SK-MEL-5 (cell line): ENCODE results near the gene PKP3. TPM values are rescaled to one million over a fixed set of nuclear protein-coding genes. Genes with fewer than 3 reads are reported as not detected.
"Not testable (repeated sequence)": the region's sequence is repeated elsewhere in the genome, so short reads cannot be mapped to it uniquely, and the experiment has no call there.

ENCODE experiments used
- DNase-seq: peaks from one replicate; pipeline ENCODE4 v3.0.0-alpha.2; 2016; ENCODE audit warnings: low read depth, low spot score
- in situ Hi-C: cut with HindIII; loops from 2 replicates; pipeline ENCODE4 v1.10.0; 2016; ENCODE audit warnings: low sequenced_read_pairs, high pct_unique_total_duplicates, low pct_unique_long_range_greater_than_20kb
- total RNA-seq: library from RNA; depleted of rRNA; stranded (reverse); fragments of >200 nt; shearing (Covaris generic); gene quantifications from 2 replicates; pipeline ENCODE4 v1.2.3, GENCODE V29; 2014

Gene PKP3
- total RNA-seq, 1 experiment from 2014 or later = not detected

- no peak for DNase-seq
- in situ Hi-C loops = no loop called here
These were observed 21.6 kb downstream of the PKP3 start for GRCh38 chr11:415640-416041.

GRCh38 chr11:416051-416756, 22.2 kb downstream of the PKP3 start:
- DNase-seq = no peak
- in situ Hi-C loops = no loop called here

- DNase-seq = no peak
- in situ Hi-C loops = no loop called here
These were observed 23.0 kb downstream of the PKP3 start for GRCh38 chr11:416757-417621.

- no peak for DNase-seq
- in situ Hi-C loops = no loop called here
These were observed 23.8 kb downstream of the PKP3 start for GRCh38 chr11:417652-418342.

- in situ Hi-C loops = no loop called here
- DNase-seq = no peak
These were observed 24.6 kb downstream of the PKP3 start for GRCh38 chr11:418343-419247.

GRCh38 chr11:419248-420005, 25.4 kb downstream of the PKP3 start:
- in situ Hi-C loops = no loop called here
- DNase-seq = no peak

- in situ Hi-C loops = no loop called here
- DNase-seq = no peak
These were observed 26.3 kb downstream of the PKP3 start for GRCh38 chr11:420054-420910.

GRCh38 chr11:420911-421321, 26.9 kb downstream of the PKP3 start:
- in situ Hi-C loops = no loop called here
- DNase-seq = no peak

GRCh38 chr11:422249-422656, 28.2 kb downstream of the PKP3 start:
- in situ Hi-C loops = no loop called here
- no peak for DNase-seq

GRCh38 chr11:424232-424631, 30.2 kb downstream of the PKP3 start:
- in situ Hi-C loops = no loop called here
- no peak for DNase-seq

- in situ Hi-C loops, DNase-seq: not testable (repeated sequence)
These were observed 30.8 kb downstream of the PKP3 start for GRCh38 chr11:424766-425165.

GRCh38 chr11:425301-425700, 31.3 kb downstream of the PKP3 start:
- no peak for DNase-seq
- in situ Hi-C loops = no loop called here

- DNase-seq = no peak
- in situ Hi-C loops = no loop called here
These were observed 32.8 kb downstream of the PKP3 start for GRCh38 chr11:426851-427250.

- no peak for DNase-seq
- in situ Hi-C loops = no loop called here
These were observed 34.3 kb downstream of the PKP3 start for GRCh38 chr11:428295-428694.

- in situ Hi-C loops = no loop called here
These were observed 35.4 kb downstream of the PKP3 start for GRCh38 chr11:429391-429790.

GRCh38 chr11:429931-430456, 36.0 kb downstream of the PKP3 start:
- in situ Hi-C loops = no loop called here
- DNase-seq = no peak

More at GRCh38 chr11:429391-429790, 35.4 kb downstream of the PKP3 start:
- DNase-seq = no peak
